HG03066 (cell line): ENCODE results near the gene GLYR1.
"Not testable (repeated sequence)": the region's sequence is repeated elsewhere in the genome, so short reads cannot be mapped to it uniquely, and the experiment has no call there.

Experiments
- ATAC-seq: cut with Tn5 transposase; IDR thresholded peaks from one replicate; pipeline ENCODE4 v1.9.1; 2021; ENCODE audit warnings: low read depth; ENCODE audit not compliant: unreplicated experiment

The GLYR1 gene

GRCh38 chr16:4846901-4847773 is at the start of gene GLYR1, which contains the start of gene UBN1:
Gene GLYR1 (minus strand): TSS chr16:4847288. CDS start chr16:4847265, 23 bp downstream.
Gene UBN1 (plus strand): TSS chr16:4847481. CDS start chr16:4852918, 5,437 bp downstream.
- peak; percentile 91 for ATAC-seq

GRCh38 chr16:4896761-4897160 is 49.7 kb upstream of the GLYR1 start:
- ATAC-seq = not testable (repeated sequence)

GRCh38 chr16:4895366-4895765 is 48.3 kb upstream of the GLYR1 start:
- ATAC-seq = no peak

GRCh38 chr16:4894276-4895150 is 47.4 kb upstream of the GLYR1 start:
- ATAC-seq = no peak

GRCh38 chr16:4893103-4893862 is 46.2 kb upstream of the GLYR1 start:
- no peak for ATAC-seq

- ATAC-seq = no peak
Observed at GRCh38 chr16:4892361-4893102, 45.4 kb upstream of the GLYR1 start.

- ATAC-seq = no peak
Observed at GRCh38 chr16:4891886-4892216, 44.8 kb upstream of the GLYR1 start.

- no peak for ATAC-seq
Observed at GRCh38 chr16:4891097-4891885, 44.2 kb upstream of the GLYR1 start.

GRCh38 chr16:4890686-4891085 is 43.6 kb upstream of the GLYR1 start:
- no peak for ATAC-seq

GRCh38 chr16:4890026-4890425 is 42.9 kb upstream of the GLYR1 start:
- ATAC-seq = no peak

- ATAC-seq = no peak
Observed at GRCh38 chr16:4888428-4889135, 41.5 kb upstream of the GLYR1 start.

GRCh38 chr16:4886151-4886550 is 39.1 kb upstream of the GLYR1 start:
- no peak for ATAC-seq

- ATAC-seq = no peak
Observed at GRCh38 chr16:4884972-4885874, 38.1 kb upstream of the GLYR1 start.

GRCh38 chr16:4884209-4884608 is 37.1 kb upstream of the GLYR1 start:
- no peak for ATAC-seq

- ATAC-seq = no peak
Observed at GRCh38 chr16:4883501-4883900, 36.4 kb upstream of the GLYR1 start.

GRCh38 chr16:4882633-4883285 is 35.7 kb upstream of the GLYR1 start:
- ATAC-seq = no peak

- no peak for ATAC-seq
Observed at GRCh38 chr16:4882000-4882632, 35.0 kb upstream of the GLYR1 start.
